HepG2 (cell line): ENCODE results near the gene NLE1. TPM values are rescaled to one million over a fixed set of nuclear protein-coding genes. Genes with fewer than 3 reads are reported as not detected.

ENCODE experiments used
- BCL6 ChIP-seq: IDR thresholded peaks from 2 replicates; pipeline ENCODE4 v1.6.1; 2016; ENCODE audit warnings: missing genetic modification reagents, missing compliant biosample characterization
- CENPBD1 ChIP-seq: sonication (generic); formaldehyde crosslinking; IDR thresholded peaks from 2 replicates; pipeline ENCODE4 v1.8.0; 2022; ENCODE audit warnings: missing genetic modification reagents, low read depth, mild to moderate bottlenecking, borderline replicate concordance
- DRAP1 ChIP-seq: IDR thresholded peaks from 2 replicates; pipeline ENCODE4 v1.6.1; 2016; ENCODE audit warnings: missing genetic modification reagents, missing compliant biosample characterization
- DZIP1 ChIP-seq: sonication (generic); formaldehyde crosslinking; IDR thresholded peaks from 2 replicates; pipeline ENCODE4 v1.5.0; 2020; ENCODE audit warnings: mild to moderate bottlenecking, missing genetic modification reagents
- FOXA3 ChIP-seq: IDR thresholded peaks from 2 replicates; pipeline ENCODE4 v1.6.1; 2016; ENCODE audit warnings: missing genetic modification reagents, missing compliant biosample characterization
- FOXM1 ChIP-seq: sonication (generic); formaldehyde crosslinking; IDR thresholded peaks from 2 replicates; pipeline ENCODE4 v1.5.0; 2020; ENCODE audit warnings: missing genetic modification reagents
- FOXO1 ChIP-seq: sonication (generic); formaldehyde crosslinking; IDR thresholded peaks from 2 replicates; pipeline ENCODE4 v1.4.0; 2020; ENCODE audit warnings: missing genetic modification reagents
- GPN1 ChIP-seq: sonication (generic); formaldehyde crosslinking; IDR thresholded peaks from 2 replicates; pipeline ENCODE4 v1.5.1; 2020; ENCODE audit warnings: missing genetic modification reagents, borderline replicate concordance
- HOXA5 ChIP-seq: sonication (generic); formaldehyde crosslinking; IDR thresholded peaks from 2 replicates; pipeline ENCODE4 v1.4.0; 2020; ENCODE audit warnings: missing genetic modification reagents
- KAT8 ChIP-seq: IDR thresholded peaks from 2 replicates; pipeline ENCODE4 v1.6.1; 2016; ENCODE audit warnings: missing genetic modification reagents, missing compliant biosample characterization
- MYC ChIP-seq: sonication (generic); formaldehyde crosslinking; IDR thresholded peaks from 2 replicates; pipeline ENCODE4 v1.9.0; 2021; ENCODE audit warnings: missing genetic modification reagents, borderline replicate concordance
- NR2F6 ChIP-seq, 2 experiments: IDR thresholded peaks; 2 replicates each; pipeline ENCODE4 v1.6.1; 2016; ENCODE audit warnings: antibody characterized with exemption in 1 of 2, mild to moderate bottlenecking in 1 of 2
- PATZ1 ChIP-seq: sonication (generic); formaldehyde crosslinking; IDR thresholded peaks from 2 replicates; pipeline ENCODE4 v1.4.0; 2020; ENCODE audit warnings: missing genetic modification reagents
- RXRB ChIP-seq: IDR thresholded peaks from 2 replicates; pipeline ENCODE4 v1.6.1; 2016; ENCODE audit warnings: borderline replicate concordance, missing genetic modification reagents, missing compliant biosample characterization
- SAP130 ChIP-seq: IDR thresholded peaks from 2 replicates; pipeline ENCODE4 v1.6.1; 2016; ENCODE audit warnings: low read depth
- SOX5 ChIP-seq: IDR thresholded peaks from 2 replicates; pipeline ENCODE4 v1.6.1; 2016; ENCODE audit warnings: borderline replicate concordance
- TFAP4 ChIP-seq: sonication (generic); IDR thresholded peaks from 2 replicates; pipeline ENCODE4 v1.6.1; 2016; ENCODE audit warnings: low read depth, borderline replicate concordance
- ZNF691 ChIP-seq: sonication (generic); formaldehyde crosslinking; IDR thresholded peaks from 2 replicates; pipeline ENCODE4 v1.4.0; 2020; ENCODE audit warnings: missing genetic modification reagents, low read depth, mild to moderate bottlenecking, borderline replicate concordance
- ZXDC ChIP-seq: sonication (generic); formaldehyde crosslinking; IDR thresholded peaks from 2 replicates; pipeline ENCODE4 v1.5.0; 2020; ENCODE audit warnings: mild to moderate bottlenecking, missing genetic modification reagents
- polyA plus RNA-seq, 8 experiments: library from polyadenylated mRNA; depleted of rRNA in 3 of 8; stranded (reverse) in 7 of 8; unstranded in 1 of 8; fragments of >200 nt; fragmentation: Illumina TruSeq in 4 of 8; extraction: Trizol in 4 of 8; gene quantifications; 2 replicates each; pipeline versions ENCODE4 v1.2.1 to v1.2.3, GENCODE V29; 2011 to 2016; ENCODE audit warnings: low read depth in 4 of 8, missing spikeins in 1 of 8, mixed read lengths in 1 of 8; ENCODE audit not compliant: insufficient read depth in 1 of 8
- total RNA-seq, 5 experiments: library from RNA; depleted of rRNA; stranded (reverse); fragments of >200 nt; fragmentation: Illumina TruSeq; extraction: Trizol; gene quantifications; 2 replicates each; pipeline ENCODE4 v1.2.3, GENCODE V29; 2016; ENCODE audit warnings: low read depth in 1 of 5

NLE1 gene
- total and polyA plus RNA-seq, 2 of the 13 experiments (the other 11 are each of a cell fraction or from before 2014, with no cell fraction given): 20.3 to 34.5 TPM

- TF ChIP-seq ZNF691 (CRISPR knock-in tag) (peak; percentile 37; the same call in 1 of the 2 replicates), DRAP1 (CRISPR knock-in tag) (peak; percentile 34; the same call in 1 of the 2 replicates), KAT8 (CRISPR knock-in tag) (0 out of 2 replicates have a peak, but pooled peaks have one; percentile 4), SOX5 (CRISPR knock-in tag) (0 out of 2 replicates have a peak, but pooled peaks have one; percentile 10), TFAP4 (0 out of 2 replicates have a peak, but pooled peaks have one; percentile 10), GPN1 (CRISPR knock-in tag) (no peak), SAP130 (peak; percentile 71), NR2F6 (IDR thresholded peaks at IDR 0.05) (peak; percentile 20; the same call in 1 of the 2 replicates), NR2F6 (CRISPR knock-in tag; IDR thresholded peaks at IDR 0.05) (no peak), FOXA3 (CRISPR knock-in tag) (peak; percentile 33; the same call in 1 of the 2 replicates), RXRB (CRISPR knock-in tag) (peak; percentile 6; the same call in 1 of the 2 replicates), DZIP1 (CRISPR knock-in tag) (no peak), HOXA5 (CRISPR knock-in tag) (peak; percentile 49; the same call in 1 of the 2 replicates), PATZ1 (CRISPR knock-in tag) (peak; percentile 30; the same call in 1 of the 2 replicates), CENPBD1 (CRISPR knock-in tag) (no peak), ZXDC (CRISPR knock-in tag) (no peak), MYC (CRISPR knock-in tag) (0 out of 2 replicates have a peak, but pooled peaks have one; percentile 5), FOXM1 (no peak), FOXO1 (CRISPR knock-in tag) (0 out of 2 replicates have a peak, but pooled peaks have one; percentile 5), BCL6 (CRISPR knock-in tag) (peak; percentile 73)
Measured at GRCh38 chr17:35087731-35088355, 54.3 kb downstream of the NLE1 start (continued).
